OCI-LY3 (cell line): ENCODE results near the gene MYZAP.

Experiments
- EZH2phosphoT487 ChIP-seq: fragments of 200-600 bp; shearing (Covaris generic); IDR thresholded peaks from 2 replicates; pipeline ENCODE4 v1.6.1; 2018; ENCODE audit warnings: antibody characterized with exemption, mixed run types, low read depth
- TF ChIP-seq, protein P1 (sequence below): fragments of 200-600, 300-600 bp; sonication (generic); IDR thresholded peaks from 2 replicates; pipeline ENCODE4 v1.5.1; 2014; ENCODE audit warnings: antibody characterized with exemption, low read length, low read depth

DNA sequence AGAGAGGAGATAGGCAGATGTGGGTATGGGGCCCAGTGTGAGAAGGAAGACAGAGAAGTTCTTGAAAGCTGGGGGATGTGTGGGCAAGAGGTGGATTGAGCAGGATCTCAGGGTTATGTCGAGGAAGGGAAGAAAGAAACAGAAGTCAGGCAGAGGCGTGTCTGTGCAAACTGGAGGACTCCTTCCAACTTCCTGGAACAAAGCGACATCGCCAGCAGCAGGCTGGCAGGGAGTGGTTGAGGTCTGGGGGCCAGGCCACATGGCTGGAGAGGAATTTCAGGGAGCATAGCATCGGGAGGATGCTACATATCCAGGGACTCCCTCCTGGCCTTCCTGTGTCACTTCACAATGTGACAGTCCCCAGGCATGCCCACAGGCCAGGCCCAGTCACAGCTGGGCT lies 42.9 kb upstream of the MYZAP start:
- TF ChIP-seq, protein P1, sequence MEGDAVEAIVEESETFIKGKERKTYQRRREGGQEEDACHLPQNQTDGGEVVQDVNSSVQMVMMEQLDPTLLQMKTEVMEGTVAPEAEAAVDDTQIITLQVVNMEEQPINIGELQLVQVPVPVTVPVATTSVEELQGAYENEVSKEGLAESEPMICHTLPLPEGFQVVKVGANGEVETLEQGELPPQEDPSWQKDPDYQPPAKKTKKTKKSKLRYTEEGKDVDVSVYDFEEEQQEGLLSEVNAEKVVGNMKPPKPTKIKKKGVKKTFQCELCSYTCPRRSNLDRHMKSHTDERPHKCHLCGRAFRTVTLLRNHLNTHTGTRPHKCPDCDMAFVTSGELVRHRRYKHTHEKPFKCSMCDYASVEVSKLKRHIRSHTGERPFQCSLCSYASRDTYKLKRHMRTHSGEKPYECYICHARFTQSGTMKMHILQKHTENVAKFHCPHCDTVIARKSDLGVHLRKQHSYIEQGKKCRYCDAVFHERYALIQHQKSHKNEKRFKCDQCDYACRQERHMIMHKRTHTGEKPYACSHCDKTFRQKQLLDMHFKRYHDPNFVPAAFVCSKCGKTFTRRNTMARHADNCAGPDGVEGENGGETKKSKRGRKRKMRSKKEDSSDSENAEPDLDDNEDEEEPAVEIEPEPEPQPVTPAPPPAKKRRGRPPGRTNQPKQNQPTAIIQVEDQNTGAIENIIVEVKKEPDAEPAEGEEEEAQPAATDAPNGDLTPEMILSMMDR, result no peak
- no peak for TF ChIP-seq EZH2phosphoT487
